HG03571 (cell line): ENCODE measurements around the gene IFNA17.
"Not testable (repeated sequence)": the region's sequence is repeated elsewhere in the genome, so short reads cannot be mapped to it uniquely, and the experiment has no call there.

Experiments used
- ATAC-seq: cut with Tn5 transposase; IDR thresholded peaks from one replicate; pipeline ENCODE4 v1.9.1; 2021; ENCODE audit not compliant: unreplicated experiment

IFNA17 gene

GRCh38 chr9:21212160-21212559 lies 15.9 kb downstream of the IFNA17 start:
- not testable (repeated sequence) for ATAC-seq

GRCh38 chr9:21210782-21211181 lies 17.2 kb downstream of the IFNA17 start:
- not testable (repeated sequence) for ATAC-seq

GRCh38 chr9:21210311-21210710 lies 17.7 kb downstream of the IFNA17 start:
- ATAC-seq = no peak

- not testable (repeated sequence) for ATAC-seq
Measured at GRCh38 chr9:21207043-21207442, 21.0 kb downstream of the IFNA17 start, which contains the start of gene IFNA10. Gene IFNA10 (minus strand): TSS chr9:21207143. CDS start chr9:21207097, 46 bp downstream.

GRCh38 chr9:21205204-21205603 lies 22.8 kb downstream of the IFNA17 start:
- no peak for ATAC-seq

- not testable (repeated sequence) for ATAC-seq
Measured at GRCh38 chr9:21202105-21202504, 25.9 kb downstream of the IFNA17 start, which contains the start of gene IFNA7. Gene IFNA7 (minus strand): TSS chr9:21202205. CDS start chr9:21202165, 40 bp downstream.

- peak; percentile 92 for ATAC-seq
Measured at GRCh38 chr9:21194867-21195776, 32.9 kb downstream of the IFNA17 start.

GRCh38 chr9:21187487-21187886 lies 40.5 kb downstream of the IFNA17 start, which contains the start of gene IFNA4:
Gene IFNA4 (minus strand): TSS chr9:21187587. CDS start chr9:21187531, 56 bp downstream.
- not testable (repeated sequence) for ATAC-seq

- ATAC-seq = peak; percentile 82
Measured at GRCh38 chr9:21182810-21183736, 44.9 kb downstream of the IFNA17 start.
